K562 (cell line): ENCODE results near the gene KLHL18. TPM values are rescaled to one million over a fixed set of nuclear protein-coding genes. Genes with fewer than 3 reads are reported as not detected.

Experiments
- ARID3A ChIP-seq: IDR thresholded peaks from 2 replicates; pipeline ENCODE4 v1.6.1; 2012; ENCODE audit warnings: low read depth, low read length, improper control_type of control experiment, borderline replicate concordance
- BACH1 ChIP-seq: fragments of 200-800 bp; sonication (Bioruptor generic); IDR thresholded peaks from 2 replicates; pipeline ENCODE4 v1.6.1; 2016; ENCODE audit warnings: missing genetic modification characterization, missing compliant biosample characterization
- E2F3 ChIP-seq: fragments of 250-450 bp; sonication (Bioruptor Pico); IDR thresholded peaks from 2 replicates; pipeline ENCODE4 v1.4.0; 2020; ENCODE audit warnings: mild to moderate bottlenecking
- ETS2 ChIP-seq: IDR thresholded peaks from 2 replicates; pipeline ENCODE4 v1.6.1; 2016; ENCODE audit warnings: borderline replicate concordance, missing genetic modification characterization, mild to moderate bottlenecking, moderate library complexity, missing compliant biosample characterization; ENCODE audit not compliant: poor library complexity, severe bottlenecking
- IFI16 ChIP-seq: fragments of 250-450 bp; sonication (Bioruptor Pico); IDR thresholded peaks from 2 replicates; pipeline ENCODE4 v2.1.2; 2022; ENCODE audit warnings: mild to moderate bottlenecking, inconsistent platforms
- ILK ChIP-seq: fragments of 450-650 bp; IDR thresholded peaks from 2 replicates; pipeline ENCODE4 v1.6.1; 2016; ENCODE audit warnings: missing genetic modification characterization, low read depth, mild to moderate bottlenecking, missing compliant biosample characterization, moderate library complexity, borderline replicate concordance
- KLF13 ChIP-seq: fragments of 450-650 bp; IDR thresholded peaks from 2 replicates; pipeline ENCODE4 v1.6.1; 2016; ENCODE audit warnings: missing genetic modification characterization, low read depth, mild to moderate bottlenecking, missing compliant biosample characterization, moderate library complexity, borderline replicate concordance
- PTBP1 ChIP-seq: fragments of 200-400 bp; formaldehyde crosslinking; IDR thresholded peaks from 2 replicates; pipeline ENCODE4 v1.6.1; 2017; ENCODE audit warnings: low read depth, low read length
- SAP30 ChIP-seq: fragments of 200-600 bp; sonication (generic); IDR thresholded peaks from 2 replicates; pipeline ENCODE4 v1.6.1; 2012; ENCODE audit warnings: borderline replicate concordance, low read depth, mild to moderate bottlenecking, moderate library complexity, low read length, control low read depth, inconsistent platforms; ENCODE audit not compliant: insufficient read depth, poor library complexity, severe bottlenecking
- SMAD2 ChIP-seq: fragments of 150-350 bp; IDR thresholded peaks from 2 replicates; pipeline ENCODE4 v1.6.1; 2014; ENCODE audit warnings: low read depth, mild to moderate bottlenecking, low read length
- TAF7 ChIP-seq: fragments of 450-650 bp; IDR thresholded peaks from 2 replicates; pipeline ENCODE4 v1.6.1; 2016; ENCODE audit warnings: missing genetic modification characterization, missing compliant biosample characterization
- TAL1 ChIP-seq: fragments of 450-650 bp; IDR thresholded peaks from 2 replicates; pipeline ENCODE4 v1.6.1; 2016; ENCODE audit warnings: mild to moderate bottlenecking
- ZBED1 ChIP-seq: IDR thresholded peaks from 2 replicates; pipeline ENCODE4 v1.6.1; 2014
- ZBTB11 ChIP-seq, 3 experiments: fragments of 200-800 bp in 1 of 3; fragments of 250-450 bp in 1 of 3; fragments of 450-650 bp in 1 of 3; sonication (Bioruptor Pico) in 1 of 3; sonication (Bioruptor generic) in 1 of 3; formaldehyde crosslinking in 1 of 3; IDR thresholded peaks; 2 replicates each; pipeline versions ENCODE4 v1.6.1 to v1.8.0; 2016 to 2022; ENCODE audit warnings: mild to moderate bottlenecking in 2 of 3, missing genetic modification characterization in 2 of 3, missing compliant biosample characterization in 1 of 3, moderate library complexity in 1 of 3
- ZNF551 ChIP-seq: fragments of 250-450 bp; sonication (Bioruptor Pico); IDR thresholded peaks from 2 replicates; pipeline ENCODE4 v1.5.0; 2021; ENCODE audit warnings: mild to moderate bottlenecking, moderate library complexity
- ZNF609 ChIP-seq: sonication (generic); formaldehyde crosslinking; IDR thresholded peaks from 2 replicates; pipeline ENCODE4 v1.8.1; 2023; ENCODE audit warnings: missing genetic modification reagents, mild to moderate bottlenecking, borderline replicate concordance
- ZSCAN29 ChIP-seq: fragments of 450-650 bp; IDR thresholded peaks from 2 replicates; pipeline ENCODE4 v1.6.1; 2017
- ZZZ3 ChIP-seq: fragments of 450-650 bp; IDR thresholded peaks from 2 replicates; pipeline ENCODE4 v1.6.1; 2016; ENCODE audit warnings: antibody characterized with exemption, mild to moderate bottlenecking, moderate library complexity
- polyA plus RNA-seq, 8 experiments: library from polyadenylated mRNA; depleted of rRNA in 4 of 8; stranded (reverse) in 5 of 8; unstranded in 3 of 8; fragments of >200 nt; fragmentation: Nextera tagmentation in 2 of 8; fragmentation: Illumina TruSeq in 1 of 8; extraction: Ambion mirVana in 2 of 8; extraction: Trizol in 1 of 8; gene quantifications; 2 replicates each; pipeline versions ENCODE4 v1.2.1 to v1.2.3, GENCODE V29; 2011 to 2014; ENCODE audit warnings: inconsistent platforms in 1 of 8, missing spikeins in 1 of 8
- total RNA-seq, 7 experiments: library from RNA; depleted of rRNA in 6 of 7; stranded (reverse); fragments of >200 nt in 6 of 7; fragmentation: Illumina TruSeq in 2 of 7; extraction: Trizol in 2 of 7; gene quantifications; 2 replicates each; pipeline versions ENCODE4 v1.2.1 to v1.2.3, GENCODE V29; 2011 to 2021; ENCODE audit warnings: low replicate concordance in 1 of 7

The KLHL18 gene
- total and polyA plus RNA-seq, 9 of the 15 experiments (the other 6 are each of a cell fraction or from before 2014, with no cell fraction given), result 26.7 to 97.5 (median 48.7) TPM

- no peak for TF ChIP-seq ZNF609
- TF ChIP-seq ZBED1, result no peak
- TF ChIP-seq PTBP1, result no peak
- TF ChIP-seq ZSCAN29, result peak; percentile 41; the same call in 1 of the 2 replicates
- peak; percentile 98 for TF ChIP-seq TAL1
- no peak for TF ChIP-seq ETS2 (tag)
- no peak; the same call in 1 of the 2 replicates for TF ChIP-seq ZZZ3
- TF ChIP-seq SMAD2, result no peak
- no peak for TF ChIP-seq BACH1
- TF ChIP-seq IFI16 (CRISPR knock-in tag), result no peak
- no peak for TF ChIP-seq ZNF551 (CRISPR knock-in tag)
- no peak for TF ChIP-seq ILK
- TF ChIP-seq ARID3A, result peak; percentile 65; the same call in 1 of the 2 replicates
- no peak for TF ChIP-seq SAP30
- TF ChIP-seq KLF13 (tag), result no peak
- TF ChIP-seq TAF7, result no peak
- peak in 1 of 3 experiments; percentile 70; a peak in 1 of 6 replicates for TF ChIP-seq ZBTB11 (CRISPR knock-in tag; IDR thresholded peaks at IDR 0.05)
- no peak for TF ChIP-seq E2F3 (CRISPR knock-in tag)
These were observed 32.4 kb downstream of the KLHL18 start (continued) for GRCh38 chr3:47315069-47315647.
